Central memory CD4-positive, alpha-beta T cell (primary cell): ENCODE results near the gene WWOX.

Source experiments
- DNase-seq: peaks from one replicate; pipeline ENCODE4 v3.0.0; 2022

Gene WWOX

GRCh38 chr16:78198288-78198687 lies 98.8 kb downstream of the WWOX start:
- no peak for DNase-seq

GRCh38 chr16:78199325-78200022 lies 100.0 kb downstream of the WWOX start:
- no peak for DNase-seq

DNA sequence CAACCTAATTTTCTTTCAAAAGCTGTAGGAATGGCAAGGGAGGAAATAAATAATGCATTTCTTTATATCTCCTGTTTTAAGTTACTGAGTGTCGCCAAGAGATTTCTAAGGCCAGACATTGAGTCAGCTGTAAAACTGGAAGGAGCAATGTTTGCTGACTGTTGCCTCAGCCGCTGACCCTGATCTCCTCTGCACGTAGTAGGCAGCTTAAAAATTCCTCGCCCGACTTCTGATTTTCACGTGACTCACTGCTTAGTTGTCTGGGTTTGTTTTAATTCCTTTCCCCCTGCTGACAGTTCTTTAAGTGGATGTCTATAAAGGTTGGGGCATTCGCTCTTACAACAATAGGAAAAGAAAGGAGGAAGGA lies 100.6 kb downstream of the WWOX start:
- DNase-seq: no peak

GRCh38 chr16:78200623-78201096 lies 101.2 kb downstream of the WWOX start:
- DNase-seq: no peak

DNA sequence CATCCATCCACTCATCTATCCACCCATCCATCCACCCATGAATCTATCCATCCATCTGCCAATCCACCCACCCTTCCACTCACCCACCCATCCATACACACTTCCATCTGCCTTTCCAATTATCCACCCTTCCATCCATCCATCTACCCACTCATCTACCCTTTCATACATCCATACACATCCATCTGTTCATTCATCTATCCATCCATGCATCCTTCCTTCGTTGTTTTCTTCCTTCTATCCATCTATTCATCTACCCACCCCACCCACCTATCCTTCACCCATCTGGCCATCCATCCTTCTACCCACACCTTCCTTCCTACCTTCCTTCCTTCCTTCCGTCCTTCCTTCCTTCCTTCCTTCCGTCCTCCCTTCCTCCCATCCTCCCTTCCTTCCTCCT lies 106.1 kb downstream of the WWOX start:
- no peak for DNase-seq

- no peak for DNase-seq
Measured at GRCh38 chr16:78206623-78207223, 107.3 kb downstream of the WWOX start.

- DNase-seq: no peak
Measured at GRCh38 chr16:78209951-78210661, 110.7 kb downstream of the WWOX start.

GRCh38 chr16:78211020-78211599 lies 111.7 kb downstream of the WWOX start:
- no peak for DNase-seq

- DNase-seq: no peak
Measured at GRCh38 chr16:78211946-78212345, 112.5 kb downstream of the WWOX start.

GRCh38 chr16:78212674-78213073 lies 113.2 kb downstream of the WWOX start:
- DNase-seq: no peak

DNA sequence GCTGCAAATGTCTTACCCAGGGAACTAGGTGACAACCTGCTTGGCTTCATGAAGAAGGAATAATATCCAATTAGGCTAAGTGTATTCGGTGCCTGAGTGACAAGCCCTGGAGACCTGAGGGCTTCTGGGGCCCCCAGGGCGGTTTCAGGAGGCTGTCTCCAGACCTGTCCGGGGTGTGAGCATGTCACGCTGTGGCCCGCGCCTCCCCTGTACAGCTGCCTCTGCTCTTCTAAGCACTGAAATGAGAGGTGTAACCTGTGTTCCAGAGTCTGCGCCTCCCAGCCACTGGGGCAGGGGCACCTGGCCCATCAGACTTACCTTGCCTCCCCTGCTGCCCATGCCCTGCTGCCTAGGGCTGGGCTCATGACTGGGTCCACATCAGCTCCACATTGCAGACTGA lies 114.3 kb downstream of the WWOX start:
- no peak for DNase-seq

GRCh38 chr16:78215222-78215621 lies 115.8 kb downstream of the WWOX start:
- no peak for DNase-seq

GRCh38 chr16:78216166-78216745 lies 116.8 kb downstream of the WWOX start:
- DNase-seq: no peak

DNA sequence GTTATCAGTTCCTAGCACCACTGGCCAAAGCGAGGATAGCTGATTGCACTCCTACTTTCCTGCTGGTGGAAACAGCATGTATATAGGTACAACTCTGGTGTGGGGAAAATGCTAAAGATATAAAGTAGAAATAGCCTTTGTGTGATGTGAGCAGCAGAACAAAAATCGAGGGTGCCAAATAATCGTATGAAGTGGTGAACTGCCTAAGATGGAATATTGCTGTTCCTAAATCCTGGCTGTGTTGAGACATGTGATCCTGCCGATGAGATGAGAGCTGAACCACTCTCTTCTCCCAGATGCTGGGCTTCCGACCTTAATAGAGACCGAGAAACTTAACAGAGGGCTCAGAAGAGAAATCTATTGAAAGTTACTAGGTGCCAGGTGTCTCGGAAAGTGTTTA lies 117.8 kb downstream of the WWOX start:
- DNase-seq: no peak

DNA sequence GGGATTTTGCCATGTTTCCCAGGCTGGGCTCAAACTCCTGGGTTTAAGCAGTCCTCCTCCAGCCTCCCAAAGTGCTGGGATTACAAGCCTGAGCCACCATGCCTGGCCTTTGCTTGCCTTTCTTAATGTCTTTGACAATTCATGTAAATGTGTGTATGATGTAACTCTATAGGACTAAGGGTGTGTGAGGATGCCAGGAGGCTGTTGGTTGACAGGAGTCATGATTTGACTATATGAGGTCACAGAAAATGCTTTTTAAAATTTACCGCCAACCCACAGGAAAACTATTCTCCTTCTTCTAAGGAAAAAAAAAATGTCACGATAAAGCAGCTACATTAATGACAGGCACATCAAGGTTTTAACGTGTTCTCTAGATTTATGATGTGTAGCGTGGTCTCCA lies 118.8 kb downstream of the WWOX start:
- DNase-seq: no peak

DNA sequence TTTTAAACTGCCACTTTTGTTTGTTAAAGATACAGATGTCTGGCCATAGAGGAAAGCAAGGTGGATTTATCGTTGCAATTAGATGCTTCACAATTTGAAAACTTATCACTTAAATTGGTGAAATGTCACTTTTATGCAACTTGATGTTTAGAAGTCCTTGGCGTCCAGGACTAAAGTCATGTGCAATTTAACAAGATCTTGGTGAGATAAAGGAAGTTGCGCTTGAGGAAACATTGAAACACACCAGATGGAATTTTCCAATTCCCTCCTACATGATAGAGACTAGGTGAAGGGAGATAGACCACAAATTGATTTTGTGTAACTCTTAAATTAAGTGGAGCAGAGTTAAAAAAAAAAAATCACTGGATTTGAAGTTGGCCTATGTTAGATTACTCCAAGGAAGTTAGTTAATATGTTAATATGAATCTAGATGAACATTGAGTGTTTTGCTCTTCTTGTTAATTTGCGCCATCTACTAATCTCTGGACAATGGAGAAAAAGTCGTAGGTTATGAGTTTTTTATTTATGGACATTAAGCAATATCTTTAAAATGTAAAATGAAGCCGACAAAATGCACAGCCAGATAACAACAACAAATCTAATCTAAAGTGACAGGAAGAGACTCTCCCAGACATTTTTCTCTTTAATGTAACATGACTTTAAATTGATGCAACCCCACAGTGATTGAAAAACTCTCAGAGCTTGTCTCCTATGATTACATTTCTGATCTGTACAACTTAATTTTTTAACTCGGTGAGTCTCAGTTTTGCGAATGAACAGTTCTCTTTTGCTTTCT lies 119.6 kb downstream of the WWOX start:
- DNase-seq: no peak

DNA sequence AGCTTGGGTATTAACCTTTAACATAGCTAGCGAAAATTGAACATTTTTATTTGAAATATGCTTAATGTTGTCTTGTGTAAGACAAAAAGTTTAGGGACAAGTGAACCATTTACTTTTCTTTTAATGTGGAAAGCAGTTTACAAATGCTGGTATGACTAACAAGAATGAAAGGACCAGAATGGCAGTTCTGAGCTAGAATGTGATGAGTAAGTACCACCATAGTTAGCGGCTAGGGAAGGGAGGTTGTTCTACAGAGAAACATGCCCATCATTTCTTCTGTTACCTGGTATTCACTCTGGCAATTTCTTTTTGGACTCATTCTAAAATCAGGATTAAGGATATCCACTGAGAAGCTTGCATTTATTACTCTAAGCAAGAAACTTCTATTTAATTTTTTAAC lies 121.1 kb downstream of the WWOX start:
- no peak for DNase-seq

GRCh38 chr16:78221892-78222291 lies 122.4 kb downstream of the WWOX start:
- no peak for DNase-seq

DNA sequence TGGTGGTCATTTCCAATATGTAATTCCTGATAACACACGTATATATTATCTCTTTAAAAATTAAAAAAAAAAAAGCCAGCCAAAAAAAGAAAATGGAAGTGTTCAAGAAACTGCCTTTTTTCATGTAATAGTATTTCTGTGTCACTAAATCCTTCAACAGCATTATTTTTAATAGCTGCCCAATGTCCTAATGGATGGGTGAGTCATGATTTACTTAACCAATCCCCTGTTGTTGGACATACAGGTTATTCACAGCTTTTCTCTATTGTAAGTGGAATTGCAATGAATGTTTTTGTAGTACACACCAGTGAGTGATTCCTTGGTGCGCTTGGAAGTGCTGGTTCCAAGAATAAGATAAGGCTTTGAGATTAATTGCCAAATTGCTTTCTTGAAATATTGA lies 124.9 kb downstream of the WWOX start:
- no peak for DNase-seq

- DNase-seq: no peak
Measured at GRCh38 chr16:78225919-78226318, 126.5 kb downstream of the WWOX start.

DNA sequence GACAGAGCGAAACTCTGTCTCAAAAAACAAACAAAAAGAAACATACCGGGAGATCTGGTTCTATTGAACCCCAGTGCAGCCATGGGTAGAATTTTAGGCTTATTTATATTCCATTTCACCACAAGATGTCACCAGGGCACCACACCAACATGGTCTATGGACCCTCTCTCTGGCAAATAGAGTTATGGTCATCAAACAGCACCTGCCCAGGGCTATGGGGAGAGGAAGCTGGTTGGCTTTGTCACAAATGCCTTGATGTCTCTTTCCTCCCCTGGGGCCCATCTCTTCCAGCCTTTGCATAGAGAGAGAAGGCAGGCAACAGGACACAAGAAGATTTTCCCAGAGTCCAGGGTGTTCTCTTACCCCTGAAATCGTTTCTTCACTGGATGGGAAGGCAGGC lies 128.4 kb downstream of the WWOX start:
- no peak for DNase-seq

- DNase-seq: no peak
Measured at GRCh38 chr16:78228704-78229103, 129.2 kb downstream of the WWOX start.

GRCh38 chr16:78230832-78231231 lies 131.4 kb downstream of the WWOX start:
- DNase-seq: no peak
